DOHH2 (cell line): ENCODE data around the gene LILRB5.
"Not testable (repeated sequence)": the region's sequence is repeated elsewhere in the genome, so short reads cannot be mapped to it uniquely, and the experiment has no call there.

Source experiments
- H3F3A ChIP-seq: fragments of 200-600 bp; sonication (generic), shearing (Covaris generic); 2 replicates; pipeline ENCODE4 v1.6.0; 2016; ENCODE audit warnings: antibody characterized with exemption, mild to moderate bottlenecking; ENCODE audit not compliant: control insufficient read depth, insufficient read depth
- H3K27ac ChIP-seq: fragments of 200-600 bp; sonication (generic); 2 replicates; pipeline ENCODE4 v1.5.1; 2014; ENCODE audit warnings: low read depth, mild to moderate bottlenecking, low read length, moderate library complexity
- H3K27me3 ChIP-seq: fragments of 200-600 bp; sonication (generic); 2 replicates; pipeline ENCODE4 v1.6.1; 2014; ENCODE audit warnings: mild to moderate bottlenecking, low read length, mixed read lengths; ENCODE audit not compliant: control insufficient read depth
- H3K36me3 ChIP-seq: fragments of 200-600 bp; sonication (generic); 2 replicates; pipeline ENCODE4 v1.6.1; 2014; ENCODE audit warnings: mild to moderate bottlenecking, low read length, moderate library complexity, mixed read lengths; ENCODE audit not compliant: control insufficient read depth
- H3K4me1 ChIP-seq: fragments of 200-600 bp; sonication (generic); 2 replicates; pipeline ENCODE4 v1.6.1; 2014; ENCODE audit warnings: mild to moderate bottlenecking, low read length, mixed read lengths; ENCODE audit not compliant: control insufficient read depth
- H3K4me2 ChIP-seq: fragments of 200-600 bp; sonication (generic); 2 replicates; pipeline ENCODE4 v1.6.0; 2014; ENCODE audit warnings: mild to moderate bottlenecking, low read length, moderate library complexity
- H3K4me3 ChIP-seq: fragments of 200-600 bp; sonication (generic); 2 replicates; pipeline ENCODE4 v1.5.1; 2014; ENCODE audit warnings: mild to moderate bottlenecking, low read length, mixed read lengths
- H3K79me2 ChIP-seq: fragments of 200-600 bp; sonication (generic); 2 replicates; pipeline ENCODE4 v1.6.1; 2014; ENCODE audit warnings: mild to moderate bottlenecking, low read length, mixed read lengths; ENCODE audit not compliant: control insufficient read depth
- H3K9me2 ChIP-seq: fragments of 200-600 bp; sonication (generic); replicated peaks from 2 replicates; pipeline ENCODE4 v1.6.1; 2014; ENCODE audit warnings: mild to moderate bottlenecking, low read length, mixed read lengths; ENCODE audit not compliant: control insufficient read depth
- H3K9me3 ChIP-seq: fragments of 200-600 bp; sonication (generic); 2 replicates; pipeline ENCODE4 v1.6.1; 2014; ENCODE audit warnings: antibody characterized with exemption, low read length, mixed read lengths; ENCODE audit not compliant: control insufficient read depth, insufficient read depth
- H4K20me1 ChIP-seq: fragments of 200-600 bp; sonication (generic); 2 replicates; pipeline ENCODE4 v1.6.0; 2014; ENCODE audit warnings: low read depth, mild to moderate bottlenecking, antibody characterized with exemption, low read length, moderate library complexity; ENCODE audit not compliant: control insufficient read depth, insufficient read depth
- EZH2phosphoT487 ChIP-seq: fragments of 200-600 bp; sonication (generic); IDR thresholded peaks from 2 replicates; pipeline ENCODE4 v1.6.1; 2017; ENCODE audit warnings: borderline replicate concordance, mild to moderate bottlenecking, antibody characterized with exemption, low read length, moderate library complexity, mixed read lengths
- TF ChIP-seq, protein P1 (sequence below): fragments of 200-600 bp; sonication (generic); IDR thresholded peaks from one replicate; pipeline ENCODE4 v1.5.1; 2014; ENCODE audit warnings: antibody characterized with exemption, mild to moderate bottlenecking, low read depth, low read length; ENCODE audit not compliant: poor library complexity, severe bottlenecking

Gene LILRB5

DNA sequence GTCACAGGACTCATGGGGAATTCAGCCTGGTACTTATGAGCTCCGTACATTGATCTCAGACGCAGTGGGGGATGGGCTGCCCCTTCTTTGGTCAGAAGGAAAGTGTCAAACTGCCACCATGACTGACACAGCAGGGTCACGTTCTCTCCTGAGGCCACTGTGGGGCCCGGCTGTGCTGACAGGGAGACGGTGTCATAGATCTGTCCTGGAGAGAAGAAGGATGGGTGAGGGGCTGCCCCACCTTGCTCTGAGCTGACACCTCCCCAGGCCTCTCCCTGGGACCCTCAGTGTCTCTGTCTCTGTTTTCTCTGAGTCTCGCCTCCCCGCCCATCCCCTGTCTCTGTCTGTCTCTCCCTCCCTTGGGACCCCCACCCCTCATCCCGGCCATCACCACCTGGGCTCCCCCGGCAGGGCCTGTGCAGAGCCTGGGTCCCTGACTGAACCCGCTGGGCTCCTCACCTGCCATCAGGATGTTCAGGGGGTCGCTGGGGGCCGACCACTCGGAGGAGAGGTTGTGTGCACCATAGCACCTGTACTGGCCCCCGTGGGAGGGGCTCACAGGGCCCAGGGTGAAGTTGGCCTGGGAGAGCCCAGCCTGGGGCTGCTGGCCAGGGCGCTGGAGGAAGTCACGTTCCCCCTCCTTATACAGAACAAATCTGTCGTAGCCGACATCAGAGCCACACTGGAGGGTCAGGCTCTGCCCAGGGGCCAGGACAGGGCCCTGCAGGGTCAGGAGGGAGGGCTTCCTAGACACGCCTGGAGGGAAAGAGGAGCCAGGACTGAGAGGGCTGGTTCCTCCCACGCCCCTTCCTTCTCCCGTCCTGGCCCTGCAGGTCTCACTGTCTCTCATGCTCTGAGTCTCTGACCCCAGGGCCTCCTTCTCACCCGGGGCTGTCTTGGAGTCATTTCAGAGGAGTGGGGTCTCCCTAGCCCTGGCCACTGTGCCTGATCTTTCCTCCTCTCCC, 16.4 kb downstream of the LILRB5 start:
- H3K9me2 ChIP-seq, H3K4me2 ChIP-seq, H3K4me1 ChIP-seq, H3K27ac ChIP-seq, H3K4me3 ChIP-seq, H3K9me3 ChIP-seq, H4K20me1 ChIP-seq, H3K79me2 ChIP-seq, H3F3A ChIP-seq, H3K36me3 ChIP-seq: not testable (repeated sequence)
- peaks cover 21% of the 10 kb centered on the region for H3K27me3 ChIP-seq

DNA sequence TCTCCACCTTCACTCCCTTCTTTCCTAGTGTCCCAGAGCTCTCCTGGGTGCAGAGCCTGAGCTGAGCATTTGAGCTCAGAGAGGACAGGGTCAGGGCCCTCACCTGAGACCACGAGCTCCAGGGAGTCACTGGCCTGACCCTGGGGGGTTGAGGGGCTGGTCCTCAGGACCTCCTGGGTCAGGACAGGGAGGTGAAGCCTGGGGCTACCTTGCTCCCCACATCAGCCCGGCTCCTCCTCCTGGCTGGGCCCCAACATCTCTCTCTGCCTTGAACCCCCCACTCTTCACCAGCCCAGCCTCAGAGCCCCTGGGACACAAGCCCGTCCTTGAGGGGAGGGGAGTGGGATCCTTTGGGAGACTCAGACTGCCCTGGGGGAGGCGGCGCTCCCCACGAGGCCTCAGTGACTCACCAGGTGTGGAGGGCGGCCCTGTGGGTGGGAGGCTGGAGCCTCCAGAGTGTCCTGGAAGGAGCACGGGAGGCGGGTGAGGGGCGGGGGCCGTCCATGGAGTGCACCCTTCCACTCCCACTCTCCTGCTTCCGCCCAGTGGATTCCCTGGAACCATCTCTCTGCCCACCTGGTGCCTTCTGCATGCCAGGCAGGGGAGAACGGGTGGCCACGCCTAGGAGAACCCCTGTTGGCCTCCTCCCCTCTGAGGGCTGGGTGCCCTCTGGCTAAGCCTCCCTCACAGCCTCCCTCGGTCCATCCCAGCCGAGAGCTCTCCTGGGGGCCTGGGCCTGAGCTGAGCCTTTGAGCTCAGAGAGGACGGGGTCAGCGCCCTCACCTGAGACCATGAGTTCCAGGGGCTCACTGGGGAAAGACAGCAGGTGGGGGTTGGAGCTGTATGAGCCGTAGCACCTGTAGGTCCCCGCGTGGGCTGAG, 17.3 kb downstream of the LILRB5 start:
- H3K4me3 ChIP-seq, H3K79me2 ChIP-seq, H3K36me3 ChIP-seq, H3K9me2 ChIP-seq, H4K20me1 ChIP-seq, H3K9me3 ChIP-seq, H3K4me1 ChIP-seq, H3K27ac ChIP-seq, H3F3A ChIP-seq, H3K4me2 ChIP-seq: not testable (repeated sequence)
- H3K27me3 ChIP-seq, result peaks cover 27% of the 10 kb centered on the region

DNA sequence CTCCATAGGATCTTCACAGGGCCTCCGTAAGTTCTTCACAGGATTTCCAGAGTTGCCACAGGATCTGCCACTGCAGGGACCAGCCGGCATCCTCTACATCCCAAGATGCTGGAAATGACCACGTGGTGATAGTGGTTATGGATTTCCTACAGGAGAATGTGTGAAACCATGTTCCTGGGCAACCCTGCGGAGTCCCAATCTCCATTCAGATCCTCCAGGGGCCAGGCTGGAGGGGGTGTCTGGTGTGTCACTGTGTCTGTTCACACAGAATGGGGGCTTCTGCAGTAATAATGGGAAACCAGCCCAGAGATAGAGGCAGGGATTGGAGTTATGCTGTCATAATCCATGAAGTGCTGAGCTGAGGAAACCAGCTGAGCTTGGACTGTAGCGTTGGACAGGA, 23.1 kb downstream of the LILRB5 start:
- Histone ChIP-seq H3F3A (no peaks in the 10 kb centered on the region), H3K9me2 (no peaks in the 10 kb centered on the region), H4K20me1 (no peaks in the 10 kb centered on the region), H3K9me3 (no peaks in the 10 kb centered on the region; the same call in 1 of the 2 replicates), H3K4me2 (no peak overlapping the region), H3K36me3 (no peaks in the 10 kb centered on the region), H3K79me2 (no peaks in the 10 kb centered on the region), H3K4me3 (no peak overlapping the region), H3K4me1 (no peaks in the 10 kb centered on the region), H3K27ac (no peak overlapping the region), H3K27me3 (peaks cover 52% of the 10 kb centered on the region)
- TF ChIP-seq, protein P1, sequence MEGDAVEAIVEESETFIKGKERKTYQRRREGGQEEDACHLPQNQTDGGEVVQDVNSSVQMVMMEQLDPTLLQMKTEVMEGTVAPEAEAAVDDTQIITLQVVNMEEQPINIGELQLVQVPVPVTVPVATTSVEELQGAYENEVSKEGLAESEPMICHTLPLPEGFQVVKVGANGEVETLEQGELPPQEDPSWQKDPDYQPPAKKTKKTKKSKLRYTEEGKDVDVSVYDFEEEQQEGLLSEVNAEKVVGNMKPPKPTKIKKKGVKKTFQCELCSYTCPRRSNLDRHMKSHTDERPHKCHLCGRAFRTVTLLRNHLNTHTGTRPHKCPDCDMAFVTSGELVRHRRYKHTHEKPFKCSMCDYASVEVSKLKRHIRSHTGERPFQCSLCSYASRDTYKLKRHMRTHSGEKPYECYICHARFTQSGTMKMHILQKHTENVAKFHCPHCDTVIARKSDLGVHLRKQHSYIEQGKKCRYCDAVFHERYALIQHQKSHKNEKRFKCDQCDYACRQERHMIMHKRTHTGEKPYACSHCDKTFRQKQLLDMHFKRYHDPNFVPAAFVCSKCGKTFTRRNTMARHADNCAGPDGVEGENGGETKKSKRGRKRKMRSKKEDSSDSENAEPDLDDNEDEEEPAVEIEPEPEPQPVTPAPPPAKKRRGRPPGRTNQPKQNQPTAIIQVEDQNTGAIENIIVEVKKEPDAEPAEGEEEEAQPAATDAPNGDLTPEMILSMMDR, result no peak
- no peak for TF ChIP-seq EZH2phosphoT487

DNA sequence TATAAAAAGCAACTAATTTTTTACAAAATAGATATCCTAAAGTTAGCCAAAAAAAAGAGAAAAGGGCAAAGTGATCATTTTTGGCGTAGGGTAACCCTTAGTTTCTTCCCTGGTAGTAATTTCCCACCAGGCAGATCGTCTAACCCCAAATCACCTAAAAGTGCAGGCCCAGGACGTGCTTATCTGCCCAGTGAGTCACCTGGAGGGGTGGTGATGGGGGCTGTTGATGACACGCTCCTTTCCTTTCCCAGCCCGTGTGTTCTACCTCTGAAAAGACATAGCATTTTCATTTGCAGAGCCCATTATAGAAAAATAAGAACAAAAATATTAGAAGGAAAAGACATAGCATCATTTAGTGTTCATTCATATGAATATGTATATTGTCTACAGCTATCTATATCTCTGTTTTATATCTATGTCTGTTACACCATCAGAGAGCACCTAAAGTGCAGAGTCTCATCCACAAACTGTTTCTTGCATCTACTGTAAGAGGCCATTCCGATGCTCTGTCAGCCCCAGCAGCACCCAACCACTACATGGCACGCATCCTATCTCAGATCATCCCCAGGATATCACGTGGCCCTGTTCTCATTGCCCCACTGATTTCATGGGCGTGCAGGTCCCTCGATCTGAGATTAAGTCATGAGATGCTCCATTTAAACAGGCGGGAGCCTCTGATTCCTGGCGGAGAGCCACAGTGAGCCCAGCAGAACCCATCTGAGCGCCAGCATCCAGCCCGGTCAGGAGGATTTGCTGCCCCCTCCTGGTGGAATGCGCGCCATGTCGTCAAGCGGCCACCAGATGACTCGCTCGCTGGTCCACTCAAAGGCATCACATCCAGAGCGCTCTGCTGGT, 25.8 kb downstream of the LILRB5 start:
- H3K4me2 ChIP-seq, result no peak overlapping the region
- no peak overlapping the region for H3K27ac ChIP-seq
- H3K79me2 ChIP-seq, result no peaks in the 10 kb centered on the region

More for the DNA sequence above, 25.8 kb downstream of the LILRB5 start:
- no peaks in the 10 kb centered on the region for H3K36me3 ChIP-seq
- H3K4me1 ChIP-seq, result no peaks in the 10 kb centered on the region
- no peaks in the 10 kb centered on the region for H3K9me2 ChIP-seq
- H3K27me3 ChIP-seq, result peaks cover 39% of the 10 kb centered on the region
- no peaks in the 10 kb centered on the region; the same call in 1 of the 2 replicates for H3K9me3 ChIP-seq
- TF ChIP-seq EZH2phosphoT487, result no peak
- TF ChIP-seq, protein P1, result peak; percentile 100
- no peak overlapping the region for H3K4me3 ChIP-seq
- H3F3A ChIP-seq, result no peaks in the 10 kb centered on the region
- H4K20me1 ChIP-seq, result no peaks in the 10 kb centered on the region
